Pancreas (tissue), 10 donors: ENCODE data around the gene C1GALT1. TPM values are rescaled to one million over a fixed set of nuclear protein-coding genes. Genes with fewer than 3 reads are reported as not detected.

Source experiments
- ATAC-seq, 4 donors: fragments of 200-7000 bp; cut with Tn5 transposase; one replicate each; pipeline versions ENCODE4 v1.8.0 to v1.9.1; 2020; ENCODE audit warnings: mild to moderate bottlenecking in 4 of 4, moderate library complexity in 4 of 4
- DNase-seq, 6 donors: peaks; one replicate each; pipeline ENCODE4 v3.0.0-alpha.2; 2020
- FAIRE-seq: peaks from 2 replicates; lab custom pipeline; 2012; peaks lifted over from hg19 to GRCh38; lab: Jason Lieb, UNC
- H3K27ac ChIP-seq, 4 donors: fragments of 200-600 bp; sonication (generic); 1 replicate in 3 of 4; 2 replicates in 1 of 4; pipeline versions ENCODE4 v1.5.0 to v1.8.0; 2020
- H3K27me3 ChIP-seq, 4 donors: fragments of 200-600 bp; one replicate each; pipeline ENCODE4 v1.8.0; 2021
- H3K36me3 ChIP-seq, 3 donors: fragments of 200-600 bp; sonication (generic) in 1 of 3; one replicate each; pipeline versions ENCODE4 v1.5.0 to v1.8.0; 2020 to 2021
- H3K4me1 ChIP-seq, 3 donors: fragments of 200-600 bp; one replicate each; pipeline ENCODE4 v1.8.0; 2021
- H3K4me3 ChIP-seq, 4 donors: fragments of 200-600 bp; sonication (generic) in 2 of 4; one replicate each; pipeline versions ENCODE4 v1.5.0 to v1.8.0; 2020 to 2021
- H3K9me3 ChIP-seq, 4 donors: fragments of 200-600 bp; one replicate each; pipeline ENCODE4 v1.8.0; 2021
- CTCF ChIP-seq, 4 donors: fragments of 200-600 bp; sonication (generic) in 3 of 4; IDR thresholded peaks; one replicate each; pipeline versions ENCODE4 v1.5.0 to v1.8.0; 2021; ENCODE audit warnings: antibody characterized with exemption in 4 of 4
- WGBS, 2 donors: extraction: QIAGEN DNeasy Blood & Tissue Kit; methylation state at CpG; one replicate each; pipeline ENCODE4 v1.1.7; 2013; 5-methylcytosine and 5-hydroxymethylcytosine counted together
- intact Hi-C, 3 donors: fragments of 100-400 bp; cut with DNase I; formaldehyde crosslinking; loops; one replicate each; pipeline versions ENCODE4 v1.11.1 to v1.14.2; 2022
- polyA plus RNA-seq, 2 donors: library from polyadenylated mRNA; stranded (reverse); fragments of 200-250 nt; gene quantifications; one replicate each; pipeline ENCODE4 v1.2.3, GENCODE V29; 2013
- total RNA-seq, 6 donors: library from RNA; stranded (reverse); fragmentation: NEBNext Ultra II Directional in 4 of 6; extraction: Animal tissue kit (Norgen Biotek cat#: 25700) in 4 of 6; gene quantifications; one replicate each; pipeline versions ENCODE4 v1.2.1 to v1.2.4, GENCODE V29; 2021 to 2023
- donor health status: healthy with polysubstance abuse.
- donor health status: DM: no; HTN: no; CAD: no; lungs with moderate emphysema.
- donor health status: DM: no; HTN: no; CAD: no.
- donor health status: control.
- donor health status: control.
- donor health status: Bipolar disorder and iron deficiency.
- donor health status: DM: yes; HTN: yes; CAD: no.
- donor health status: DM: no; HTN: no; CAD: no.
- donor health status: DM: no; HTN: no; CAD: no.
- donor health status: DM: yes; HTN: yes; CAD: no.

The C1GALT1 gene
- total and polyA plus RNA-seq, 8 donors, result 3.2 to 14.5 (median 7.0) TPM

GRCh38 chr7:7221599-7222038 lies 39.3 kb downstream of the C1GALT1 start:
- WGBS, 2 donors, result 48 to 60% methylated on average over 2 of the region's 2 CpGs
- Histone ChIP-seq H3K4me3 (no peak overlapping the region), H3K36me3 (no peaks in the 10 kb centered on the region), H3K27me3 (no peaks in the 10 kb centered on the region), H3K27ac (no peak overlapping the region), H3K4me1 (peaks cover 0 to 5% (median 4%) of the 10 kb centered on the region in 3 donors), H3K9me3 (no peaks in the 10 kb centered on the region)
- no peak for TF ChIP-seq CTCF (IDR thresholded peaks at IDR 0.05)
- intact Hi-C loops, result no loop called here
- DNase-seq, result no peak
- ATAC-seq, result peak in 2 of 4 donors; percentile 42 to 55
- no peak for FAIRE-seq

GRCh38 chr7:7223250-7223649 lies 40.9 kb downstream of the C1GALT1 start:
- Histone ChIP-seq H3K27me3 (no peaks in the 10 kb centered on the region), H3K9me3 (no peaks in the 10 kb centered on the region), H3K4me3 (no peak overlapping the region), H3K27ac (no peak overlapping the region), H3K4me1 (peaks cover 0 to 5% (median 4%) of the 10 kb centered on the region in 3 donors), H3K36me3 (no peaks in the 10 kb centered on the region)
- no peak for TF ChIP-seq CTCF (IDR thresholded peaks at IDR 0.05)
- no peak for FAIRE-seq
- ATAC-seq, result no peak
- WGBS, 2 donors, result 82 to 84% methylated on average over 2 of the region's 2 CpGs
- intact Hi-C loops, result no loop called here
- no peak for DNase-seq

- H3K36me3 ChIP-seq, result no peaks in the 10 kb centered on the region
- no peak for ATAC-seq
- WGBS, 2 donors, result 96 to 100% methylated on average over 5 of the region's 5 CpGs
- DNase-seq, result no peak
- H3K27ac ChIP-seq, result no peak overlapping the region
- H3K9me3 ChIP-seq, result no peaks in the 10 kb centered on the region
- FAIRE-seq, result no peak
- H3K4me3 ChIP-seq, result no peak overlapping the region
- no peaks in the 10 kb centered on the region for H3K27me3 ChIP-seq
- TF ChIP-seq CTCF (IDR thresholded peaks at IDR 0.05), result no peak
- H3K4me1 ChIP-seq, result peaks cover 0 to under 1% (median under 1%) of the 10 kb centered on the region in 3 donors
- intact Hi-C loops, result no loop called here
These were observed 44.1 kb downstream of the C1GALT1 start for GRCh38 chr7:7226407-7226806.

- H3K4me1 ChIP-seq, result no peaks in the 10 kb centered on the region
- ATAC-seq (no peak), FAIRE-seq (no peak), DNase-seq (no peak)
- 90 to 95% methylated on average over 2 of the region's 2 CpGs for WGBS, 2 donors
- intact Hi-C loops, result no loop called here
- H3K4me3 ChIP-seq, result no peak overlapping the region
- H3K9me3 ChIP-seq, result no peaks in the 10 kb centered on the region
- no peaks in the 10 kb centered on the region for H3K36me3 ChIP-seq
- H3K27me3 ChIP-seq, result no peaks in the 10 kb centered on the region
- no peak for TF ChIP-seq CTCF (IDR thresholded peaks at IDR 0.05)
- H3K27ac ChIP-seq, result no peak overlapping the region
These were observed 46.1 kb downstream of the C1GALT1 start for GRCh38 chr7:7228472-7228871.

- FAIRE-seq, result no peak
- no peak for DNase-seq
- no peak for ATAC-seq
- no peak for TF ChIP-seq CTCF (IDR thresholded peaks at IDR 0.05)
- no peak overlapping the region for H3K27ac ChIP-seq
- no peaks in the 10 kb centered on the region for H3K9me3 ChIP-seq
- no peak overlapping the region for H3K4me3 ChIP-seq
- H3K4me1 ChIP-seq, result no peaks in the 10 kb centered on the region
- 74 to 87% methylated on average over 1 of the region's 1 CpG for WGBS, 2 donors
- intact Hi-C loops, result no loop called here
- no peaks in the 10 kb centered on the region for H3K27me3 ChIP-seq
- no peaks in the 10 kb centered on the region for H3K36me3 ChIP-seq
These were observed 46.6 kb downstream of the C1GALT1 start for GRCh38 chr7:7228967-7229366.
